ENCODE results near the gene ROPN1L.

Gene ROPN1L

GRCh38 chr5:10418654-10419345, 22.9 kb upstream of the ROPN1L start:
- DNase-seq (ENCODE audit: low read depth), result no peak
- no peak overlapping the region for H3K4me3 ChIP-seq (ENCODE audit: low read length)
- TF ChIP-seq, protein P1, sequence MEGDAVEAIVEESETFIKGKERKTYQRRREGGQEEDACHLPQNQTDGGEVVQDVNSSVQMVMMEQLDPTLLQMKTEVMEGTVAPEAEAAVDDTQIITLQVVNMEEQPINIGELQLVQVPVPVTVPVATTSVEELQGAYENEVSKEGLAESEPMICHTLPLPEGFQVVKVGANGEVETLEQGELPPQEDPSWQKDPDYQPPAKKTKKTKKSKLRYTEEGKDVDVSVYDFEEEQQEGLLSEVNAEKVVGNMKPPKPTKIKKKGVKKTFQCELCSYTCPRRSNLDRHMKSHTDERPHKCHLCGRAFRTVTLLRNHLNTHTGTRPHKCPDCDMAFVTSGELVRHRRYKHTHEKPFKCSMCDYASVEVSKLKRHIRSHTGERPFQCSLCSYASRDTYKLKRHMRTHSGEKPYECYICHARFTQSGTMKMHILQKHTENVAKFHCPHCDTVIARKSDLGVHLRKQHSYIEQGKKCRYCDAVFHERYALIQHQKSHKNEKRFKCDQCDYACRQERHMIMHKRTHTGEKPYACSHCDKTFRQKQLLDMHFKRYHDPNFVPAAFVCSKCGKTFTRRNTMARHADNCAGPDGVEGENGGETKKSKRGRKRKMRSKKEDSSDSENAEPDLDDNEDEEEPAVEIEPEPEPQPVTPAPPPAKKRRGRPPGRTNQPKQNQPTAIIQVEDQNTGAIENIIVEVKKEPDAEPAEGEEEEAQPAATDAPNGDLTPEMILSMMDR (conservative IDR thresholded peaks at IDR 0.05; ENCODE audit: low read depth, low read length), result no peak

GRCh38 chr5:10420468-10420867, 21.2 kb upstream of the ROPN1L start:
- no peak for DNase-seq (ENCODE audit: low read depth)
- H3K4me3 ChIP-seq (ENCODE audit: low read length), result no peak overlapping the region
- TF ChIP-seq, protein P1 (conservative IDR thresholded peaks at IDR 0.05; ENCODE audit: low read depth, low read length), result no peak

DNA sequence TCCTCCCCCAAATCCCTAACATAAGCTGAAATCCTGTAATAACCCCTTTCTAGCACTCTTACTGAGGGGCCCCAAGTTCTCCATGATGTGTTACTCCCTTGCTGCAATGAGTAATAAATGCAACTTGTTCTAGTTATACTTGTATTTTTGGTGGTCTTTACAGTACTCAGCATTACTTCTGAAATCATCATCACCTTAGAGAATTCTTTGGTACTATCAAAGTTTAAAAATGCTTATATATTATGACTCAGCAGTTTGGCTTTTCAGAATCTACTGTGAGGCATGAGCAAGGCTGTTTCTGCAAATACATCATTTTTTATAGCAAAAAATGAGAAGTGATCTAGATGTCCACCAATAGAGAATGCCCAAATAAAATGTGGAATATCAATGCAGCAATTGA, 20.7 kb upstream of the ROPN1L start:
- TF ChIP-seq, protein P1 (conservative IDR thresholded peaks at IDR 0.05; ENCODE audit: low read depth, low read length), result no peak
- DNase-seq (ENCODE audit: low read depth), result no peak
- no peak overlapping the region for H3K4me3 ChIP-seq (ENCODE audit: low read length)

DNA sequence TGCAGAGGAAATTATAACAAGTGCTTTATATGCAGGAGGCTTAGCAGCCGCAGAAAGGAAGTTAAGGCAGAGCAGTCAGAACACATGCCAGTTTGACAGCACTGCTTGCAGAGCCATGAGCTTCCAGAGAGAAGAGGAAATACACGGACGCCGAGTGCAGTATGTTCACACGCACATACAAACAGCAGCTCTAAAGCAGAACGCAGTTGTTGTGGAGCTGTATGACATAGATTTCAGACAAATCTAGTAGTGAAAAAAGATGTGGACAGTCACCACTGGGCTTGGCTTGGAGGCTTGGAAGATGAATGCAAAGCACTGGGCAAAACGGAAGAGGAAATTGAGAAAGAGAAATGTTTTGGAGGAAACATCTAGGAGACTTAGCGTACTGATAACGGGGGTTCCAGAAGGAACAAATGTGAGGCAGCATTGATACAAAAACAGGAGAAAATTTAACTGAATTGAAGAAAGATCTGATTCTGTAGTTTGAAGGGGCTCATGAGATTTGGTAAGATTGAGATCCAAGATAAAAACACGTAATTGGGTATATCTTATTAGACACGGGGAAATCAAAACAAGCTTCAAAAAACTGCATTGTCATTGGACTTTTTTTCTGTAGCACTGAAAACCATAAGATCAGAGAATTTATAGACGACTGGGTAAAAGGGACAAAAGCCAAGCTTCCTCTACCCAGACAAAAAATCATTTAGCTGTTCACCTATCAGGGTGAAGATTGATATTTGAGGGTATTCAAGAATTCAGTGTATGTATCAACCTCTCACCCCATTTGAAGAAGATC, 19.6 kb upstream of the ROPN1L start:
- no peak overlapping the region for H3K4me3 ChIP-seq (ENCODE audit: low read length)
- no peak for DNase-seq (ENCODE audit: low read depth)

DNA sequence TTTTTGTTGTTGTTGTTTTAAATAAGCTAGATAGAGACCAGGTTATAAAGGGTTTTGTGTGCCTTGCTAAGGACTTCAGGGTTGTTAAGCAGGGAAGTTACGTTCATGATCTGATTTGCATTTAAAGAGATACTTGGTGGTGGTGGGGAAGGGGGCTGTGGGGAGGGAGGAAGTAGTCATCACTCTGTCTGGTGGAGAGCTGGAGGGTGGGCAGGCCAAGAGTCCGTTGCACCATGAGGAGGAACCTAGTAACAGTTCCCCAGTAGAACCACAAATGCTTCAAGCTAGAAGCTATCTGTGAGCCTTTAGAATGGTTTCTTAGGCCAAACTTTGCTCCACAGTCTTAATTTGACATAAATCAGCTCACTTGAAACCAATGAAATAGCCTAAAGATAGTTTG, 18.7 kb upstream of the ROPN1L start:
- DNase-seq (ENCODE audit: low read depth), result no peak
- no peak overlapping the region for H3K4me3 ChIP-seq (ENCODE audit: low read length)
- TF ChIP-seq, protein P1 (conservative IDR thresholded peaks at IDR 0.05; ENCODE audit: low read depth, low read length), result no peak

More for the DNA sequence above, 19.6 kb upstream of the ROPN1L start:
- TF ChIP-seq, protein P1 (conservative IDR thresholded peaks at IDR 0.05; ENCODE audit: low read depth, low read length), result no peak

GRCh38 chr5:10424124-10424731, 17.5 kb upstream of the ROPN1L start:
- no peak for DNase-seq (ENCODE audit: low read depth)
- H3K4me3 ChIP-seq (ENCODE audit: low read length), result no peak overlapping the region
- TF ChIP-seq, protein P1 (conservative IDR thresholded peaks at IDR 0.05; ENCODE audit: low read depth, low read length), result peak; percentile 73
